Heart left ventricle (tissue), 13 donors: ENCODE measurements around the gene CELA1.

Source experiments
- POLR2A ChIP-seq, 2 donors: fragments of 450-650 bp; IDR thresholded peaks; one replicate each; pipeline ENCODE4 v1.6.1; 2017; ENCODE audit warnings: antibody characterized with exemption in 2 of 2, mild to moderate bottlenecking in 2 of 2, moderate library complexity in 2 of 2
- TF ChIP-seq, protein P1 (sequence below), 12 donors: fragments of 200-600 bp; sonication (generic) in 4 of 12; IDR thresholded peaks; one replicate each; pipeline versions ENCODE4 v1.5.0 to v1.8.0; 2018 to 2022; ENCODE audit warnings: antibody characterized with exemption in 12 of 12, mild to moderate bottlenecking in 5 of 12
- donor health status: ischemic (EF 13 %, LVEDD 7.1; RV severe dilation, severe dysfunction).
- donor health status: DM: no; HTN: yes; CAD: no.
- donor health status: DM: no; HTN: no; CAD: no.
- donor health status: ischemic (EF 25% LVEDD 6.9; RV normal size, moderate dysfunction).
- donor health status: ischemic (EF 25% LVEDD 5.7; RV mildly dilated, moderate dysfunction).
- donor health status: ischemic (EF 35%, LVEDD 5.7; RV mildly dilated, moderate dysfunction).
- donor health status: nonischemic (EF 11% LVEDD 7.7; RV severe dilation, severe dysfunction).
- donor health status: DM: yes; HTN: yes; CAD: no.
- donor health status: PGD.
- donor health status: ischemic (EF 29% LVEDD 5.4; RV normal size, mild dysfunction).
- donor health status: nonischemic (EF 23%, LVEDD 6.1; RV moderate dilation, normal function).

DNA sequence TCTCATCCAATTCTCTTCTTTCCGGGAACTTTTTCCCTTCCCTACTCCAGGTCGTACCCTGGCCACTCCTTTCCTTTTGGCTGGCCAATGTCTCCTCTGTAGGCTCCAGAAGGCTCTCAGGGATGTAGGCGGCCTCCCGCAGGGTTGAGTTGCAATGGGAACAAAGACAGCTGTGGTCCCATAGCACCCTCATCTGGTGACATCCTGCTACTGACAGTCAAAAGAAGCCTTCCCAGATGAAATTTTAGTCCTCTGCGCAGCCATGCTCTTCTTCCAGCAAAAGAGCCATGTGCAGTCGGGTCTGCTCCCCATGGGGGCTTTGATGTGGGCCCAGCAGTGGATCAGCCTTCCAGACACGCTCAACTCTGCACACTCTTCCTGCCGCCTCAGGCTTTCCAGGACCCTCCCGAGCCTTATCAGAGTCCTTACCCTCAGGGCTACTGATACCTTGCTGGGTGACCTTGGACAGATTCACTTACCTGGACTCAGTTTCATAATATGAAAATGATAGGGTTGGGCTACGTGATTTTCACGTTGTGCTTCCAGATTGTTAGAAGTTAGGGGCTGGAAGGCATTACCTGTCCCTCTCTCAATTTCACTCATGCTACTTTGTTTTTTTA lies 5.5 kb upstream of the CELA1 start:
- no peak for TF ChIP-seq POLR2A (IDR thresholded peaks at IDR 0.05)
- TF ChIP-seq, protein P1, sequence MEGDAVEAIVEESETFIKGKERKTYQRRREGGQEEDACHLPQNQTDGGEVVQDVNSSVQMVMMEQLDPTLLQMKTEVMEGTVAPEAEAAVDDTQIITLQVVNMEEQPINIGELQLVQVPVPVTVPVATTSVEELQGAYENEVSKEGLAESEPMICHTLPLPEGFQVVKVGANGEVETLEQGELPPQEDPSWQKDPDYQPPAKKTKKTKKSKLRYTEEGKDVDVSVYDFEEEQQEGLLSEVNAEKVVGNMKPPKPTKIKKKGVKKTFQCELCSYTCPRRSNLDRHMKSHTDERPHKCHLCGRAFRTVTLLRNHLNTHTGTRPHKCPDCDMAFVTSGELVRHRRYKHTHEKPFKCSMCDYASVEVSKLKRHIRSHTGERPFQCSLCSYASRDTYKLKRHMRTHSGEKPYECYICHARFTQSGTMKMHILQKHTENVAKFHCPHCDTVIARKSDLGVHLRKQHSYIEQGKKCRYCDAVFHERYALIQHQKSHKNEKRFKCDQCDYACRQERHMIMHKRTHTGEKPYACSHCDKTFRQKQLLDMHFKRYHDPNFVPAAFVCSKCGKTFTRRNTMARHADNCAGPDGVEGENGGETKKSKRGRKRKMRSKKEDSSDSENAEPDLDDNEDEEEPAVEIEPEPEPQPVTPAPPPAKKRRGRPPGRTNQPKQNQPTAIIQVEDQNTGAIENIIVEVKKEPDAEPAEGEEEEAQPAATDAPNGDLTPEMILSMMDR (IDR thresholded peaks at IDR 0.05) = peak; percentile 33 to 63 (median 50)
